Neutrophil (primary cell): Measurements from ENCODE around the gene ZBTB16.

Source experiments
- H3K27ac ChIP-seq: fragments of 200-600 bp; sonication (generic); 2 replicates; pipeline ENCODE4 v1.5.1; 2016; ENCODE audit warnings: mild to moderate bottlenecking, moderate library complexity
- H3K27me3 ChIP-seq: fragments of 200-600 bp; sonication (generic); 2 replicates; pipeline ENCODE4 v1.6.0; 2016; ENCODE audit warnings: mild to moderate bottlenecking
- H3K36me3 ChIP-seq: fragments of 200-600 bp; sonication (generic); 2 replicates; pipeline ENCODE4 v1.5.1; 2017
- H3K4me1 ChIP-seq, 2 experiments: fragments of 200-600 bp in 1 of 2; sonication (generic) in 1 of 2; 1 replicate in 1 of 2; 2 replicates in 1 of 2; pipeline versions ENCODE4 v1.5.1 to v1.6.1; 2013 to 2016; ENCODE audit warnings: low read depth in 1 of 2, low read length in 1 of 2, mild to moderate bottlenecking in 1 of 2, moderate library complexity in 1 of 2; ENCODE audit not compliant: control insufficient read depth in 1 of 2, insufficient read depth in 1 of 2
- H3K4me3 ChIP-seq, 2 experiments: fragments of 200-600 bp in 1 of 2; sonication (generic) in 1 of 2; 1 replicate in 1 of 2; 2 replicates in 1 of 2; pipeline ENCODE4 v1.5.1; 2013 to 2016; ENCODE audit warnings: low read depth in 1 of 2, low read length in 1 of 2, mild to moderate bottlenecking in 1 of 2, moderate library complexity in 1 of 2
- H3K9me3 ChIP-seq: fragments of 200-600 bp; sonication (generic); 2 replicates; pipeline ENCODE4 v1.5.1; 2016
- CTCF ChIP-seq: fragments of 200-600 bp; sonication (generic); IDR thresholded peaks from 2 replicates; pipeline ENCODE4 v1.5.1; 2016; ENCODE audit warnings: antibody characterized with exemption

ZBTB16 gene

GRCh38 chr11:114135737-114136151, 76.2 kb downstream of the ZBTB16 start:
- no peaks in the 10 kb centered on the region for H3K36me3 ChIP-seq
- peak overlapping the region; percentile 14 to 19 for H3K4me3 ChIP-seq
- no peaks in the 10 kb centered on the region for H3K27me3 ChIP-seq
- H3K27ac ChIP-seq, result peak overlapping the region; percentile 77
- H3K4me1 ChIP-seq, result peaks cover 62 to 65% of the 10 kb centered on the region in 2 experiments
- TF ChIP-seq CTCF, result no peak
- no peaks in the 10 kb centered on the region for H3K9me3 ChIP-seq

GRCh38 chr11:114136686-114137640, 77.5 kb downstream of the ZBTB16 start:
- H3K4me3 ChIP-seq, result peak overlapping the region in 1 of 2 experiments; percentile 1
- peak overlapping the region; percentile 77 for H3K27ac ChIP-seq
- H3K27me3 ChIP-seq, result no peaks in the 10 kb centered on the region
- H3K4me1 ChIP-seq, result peaks cover 51 to 53% of the 10 kb centered on the region in 2 experiments
- no peak for TF ChIP-seq CTCF
- no peaks in the 10 kb centered on the region for H3K9me3 ChIP-seq
- H3K36me3 ChIP-seq, result no peaks in the 10 kb centered on the region

GRCh38 chr11:114137838-114138237, 78.3 kb downstream of the ZBTB16 start:
- Histone ChIP-seq H3K27me3 (no peaks in the 10 kb centered on the region), H3K36me3 (no peaks in the 10 kb centered on the region), H3K9me3 (no peaks in the 10 kb centered on the region), H3K27ac (peak overlapping the region; percentile 77), H3K4me3 (no peak overlapping the region), H3K4me1 (peaks cover 51 to 53% of the 10 kb centered on the region in 2 experiments)
- no peak for TF ChIP-seq CTCF

DNA sequence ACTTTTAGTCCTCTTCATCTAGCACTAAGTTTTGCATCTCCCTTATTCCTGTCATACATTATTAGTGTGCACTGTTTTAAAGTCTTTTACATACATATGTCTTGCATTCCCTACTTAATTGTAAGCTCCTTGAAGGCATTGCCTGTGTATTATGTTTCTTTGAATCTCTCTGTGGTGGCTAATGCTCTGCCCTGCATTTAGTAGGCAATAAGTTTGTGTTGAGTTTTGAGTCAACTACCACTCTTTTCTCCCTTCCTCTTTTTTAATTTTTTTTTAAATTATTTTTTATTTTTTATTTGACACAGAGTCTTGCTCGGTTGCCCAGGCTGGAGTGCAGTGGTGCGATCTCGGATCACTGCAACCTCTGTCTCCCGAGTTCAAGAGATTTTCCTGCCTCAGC, 78.9 kb downstream of the ZBTB16 start:
- Histone ChIP-seq H3K4me1 (peaks cover 51 to 53% of the 10 kb centered on the region in 2 experiments), H3K27ac (peak overlapping the region; percentile 58), H3K9me3 (no peaks in the 10 kb centered on the region), H3K27me3 (no peaks in the 10 kb centered on the region), H3K4me3 (peak overlapping the region in 1 of 2 experiments; percentile 46), H3K36me3 (no peaks in the 10 kb centered on the region)
- no peak for TF ChIP-seq CTCF

- H3K36me3 ChIP-seq, result no peaks in the 10 kb centered on the region
- no peak overlapping the region for H3K4me3 ChIP-seq
- no peaks in the 10 kb centered on the region for H3K27me3 ChIP-seq
- no peaks in the 10 kb centered on the region for H3K9me3 ChIP-seq
- no peak for TF ChIP-seq CTCF
- H3K4me1 ChIP-seq, result peaks cover 38 to 41% of the 10 kb centered on the region in 2 experiments
- H3K27ac ChIP-seq, result no peak overlapping the region
These were observed 81.3 kb downstream of the ZBTB16 start for GRCh38 chr11:114140826-114141225.
